Measurements from ENCODE around the gene MAP2K5.

- TF ChIP-seq, protein P1, sequence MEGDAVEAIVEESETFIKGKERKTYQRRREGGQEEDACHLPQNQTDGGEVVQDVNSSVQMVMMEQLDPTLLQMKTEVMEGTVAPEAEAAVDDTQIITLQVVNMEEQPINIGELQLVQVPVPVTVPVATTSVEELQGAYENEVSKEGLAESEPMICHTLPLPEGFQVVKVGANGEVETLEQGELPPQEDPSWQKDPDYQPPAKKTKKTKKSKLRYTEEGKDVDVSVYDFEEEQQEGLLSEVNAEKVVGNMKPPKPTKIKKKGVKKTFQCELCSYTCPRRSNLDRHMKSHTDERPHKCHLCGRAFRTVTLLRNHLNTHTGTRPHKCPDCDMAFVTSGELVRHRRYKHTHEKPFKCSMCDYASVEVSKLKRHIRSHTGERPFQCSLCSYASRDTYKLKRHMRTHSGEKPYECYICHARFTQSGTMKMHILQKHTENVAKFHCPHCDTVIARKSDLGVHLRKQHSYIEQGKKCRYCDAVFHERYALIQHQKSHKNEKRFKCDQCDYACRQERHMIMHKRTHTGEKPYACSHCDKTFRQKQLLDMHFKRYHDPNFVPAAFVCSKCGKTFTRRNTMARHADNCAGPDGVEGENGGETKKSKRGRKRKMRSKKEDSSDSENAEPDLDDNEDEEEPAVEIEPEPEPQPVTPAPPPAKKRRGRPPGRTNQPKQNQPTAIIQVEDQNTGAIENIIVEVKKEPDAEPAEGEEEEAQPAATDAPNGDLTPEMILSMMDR (IDR thresholded peaks at IDR 0.05; ENCODE audit: poor library complexity) = no peak
- TF ChIP-seq EZH2 (IDR thresholded peaks at IDR 0.05; ENCODE audit: borderline replicate concordance) (no peak), EZH2phosphoT487 (IDR thresholded peaks at IDR 0.05; ENCODE audit: low read depth, severe bottlenecking, unreplicated experiment) (no peak)
These were observed 190.3 kb downstream of the MAP2K5 start for GRCh38 chr15:67732671-67733374.
